Stimulated activated CD4-positive, alpha-beta T cell treated with anti-CD3 and anti-CD28 coated beads, Interleukin-4, amount 100 ng/mL, for 48 hours (primary cell): ENCODE results near the gene TAF4.

Experiments used
- DNase-seq, 2 donors: peaks; one replicate each; pipeline ENCODE4 v3.0.0-alpha.2; 2020; ENCODE audit warnings: low read depth in 2 of 2

Gene TAF4

GRCh38 chr20:62019881-62020492, 45.7 kb downstream of the TAF4 start:
- DNase-seq: no peak

- DNase-seq: no peak
Observed at GRCh38 chr20:62019144-62019805, 46.4 kb downstream of the TAF4 start.

GRCh38 chr20:62018437-62019143, 47.1 kb downstream of the TAF4 start:
- DNase-seq: no peak

- DNase-seq: no peak
Observed at GRCh38 chr20:62015540-62016288, 50.0 kb downstream of the TAF4 start.

- no peak for DNase-seq
Observed at GRCh38 chr20:62014889-62015537, 50.7 kb downstream of the TAF4 start.

GRCh38 chr20:62014488-62014775, 51.2 kb downstream of the TAF4 start:
- DNase-seq: no peak

GRCh38 chr20:62012631-62013030, 53.0 kb downstream of the TAF4 start:
- DNase-seq: no peak

- DNase-seq: no peak
Observed at GRCh38 chr20:62011938-62012534, 53.6 kb downstream of the TAF4 start.

- no peak for DNase-seq
Observed at GRCh38 chr20:62011403-62011790, 54.3 kb downstream of the TAF4 start.

- DNase-seq: peak; percentile 38
Observed at GRCh38 chr20:62010551-62011402, 54.9 kb downstream of the TAF4 start.

- no peak for DNase-seq
Observed at GRCh38 chr20:62009869-62010445, 55.7 kb downstream of the TAF4 start.

- no peak for DNase-seq
Observed at GRCh38 chr20:62009322-62009721, 56.4 kb downstream of the TAF4 start.

- DNase-seq: no peak
Observed at GRCh38 chr20:62008643-62009183, 57.0 kb downstream of the TAF4 start.

- DNase-seq: no peak
Observed at GRCh38 chr20:62007127-62007647, 58.5 kb downstream of the TAF4 start.

GRCh38 chr20:62006482-62006881, 59.2 kb downstream of the TAF4 start:
- DNase-seq: no peak

- no peak for DNase-seq
Observed at GRCh38 chr20:62004614-62005013, 61.1 kb downstream of the TAF4 start.

GRCh38 chr20:62003567-62004405, 61.9 kb downstream of the TAF4 start:
- DNase-seq: no peak

GRCh38 chr20:62002882-62003480, 62.7 kb downstream of the TAF4 start:
- DNase-seq: no peak
